ENCODE measurements around the gene PIK3R1.

DNA sequence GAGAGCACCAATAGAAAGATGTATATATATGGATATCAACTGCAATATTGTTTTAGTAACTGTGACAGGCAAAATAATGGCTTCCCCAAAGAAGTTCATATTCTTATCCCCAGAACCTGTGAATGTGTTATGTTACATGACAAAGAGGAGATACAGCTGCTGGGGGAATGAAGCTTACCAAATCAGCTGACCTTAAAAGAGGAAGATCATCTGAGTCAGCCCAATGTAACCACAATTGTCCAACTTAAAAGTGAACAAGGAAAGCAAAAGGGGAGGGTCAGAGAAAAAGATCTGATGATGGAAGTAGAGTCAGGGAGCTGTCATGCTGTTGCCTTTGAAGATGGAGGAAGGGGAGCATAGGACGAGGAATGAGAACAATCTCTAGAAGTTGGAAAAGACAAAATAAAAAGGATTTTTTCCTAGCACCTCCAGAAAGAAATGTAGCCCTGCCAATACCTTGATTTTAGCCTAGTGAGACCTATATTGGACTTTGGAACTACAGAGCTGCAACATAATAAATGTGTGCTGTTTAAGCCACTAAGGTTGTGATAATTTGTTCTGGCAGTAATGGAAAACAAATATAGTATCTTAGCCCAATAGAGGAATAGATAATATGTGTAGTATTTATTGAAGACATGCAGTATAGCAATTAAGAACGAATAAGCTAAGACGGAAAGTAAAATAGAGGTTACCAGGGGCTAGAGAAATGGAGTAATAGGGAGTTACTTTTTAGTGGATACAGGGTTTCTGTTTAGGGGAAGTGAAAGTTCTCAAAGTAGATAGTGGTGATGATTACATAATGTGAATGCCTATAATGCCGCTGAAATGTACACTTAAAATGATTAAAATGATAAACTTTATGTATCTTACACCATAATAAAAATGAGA, 115.9 kb downstream of the PIK3R1 start:
- TF ChIP-seq, protein P1, sequence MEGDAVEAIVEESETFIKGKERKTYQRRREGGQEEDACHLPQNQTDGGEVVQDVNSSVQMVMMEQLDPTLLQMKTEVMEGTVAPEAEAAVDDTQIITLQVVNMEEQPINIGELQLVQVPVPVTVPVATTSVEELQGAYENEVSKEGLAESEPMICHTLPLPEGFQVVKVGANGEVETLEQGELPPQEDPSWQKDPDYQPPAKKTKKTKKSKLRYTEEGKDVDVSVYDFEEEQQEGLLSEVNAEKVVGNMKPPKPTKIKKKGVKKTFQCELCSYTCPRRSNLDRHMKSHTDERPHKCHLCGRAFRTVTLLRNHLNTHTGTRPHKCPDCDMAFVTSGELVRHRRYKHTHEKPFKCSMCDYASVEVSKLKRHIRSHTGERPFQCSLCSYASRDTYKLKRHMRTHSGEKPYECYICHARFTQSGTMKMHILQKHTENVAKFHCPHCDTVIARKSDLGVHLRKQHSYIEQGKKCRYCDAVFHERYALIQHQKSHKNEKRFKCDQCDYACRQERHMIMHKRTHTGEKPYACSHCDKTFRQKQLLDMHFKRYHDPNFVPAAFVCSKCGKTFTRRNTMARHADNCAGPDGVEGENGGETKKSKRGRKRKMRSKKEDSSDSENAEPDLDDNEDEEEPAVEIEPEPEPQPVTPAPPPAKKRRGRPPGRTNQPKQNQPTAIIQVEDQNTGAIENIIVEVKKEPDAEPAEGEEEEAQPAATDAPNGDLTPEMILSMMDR (IDR thresholded peaks at IDR 0.05; ENCODE audit: low read depth, low read length): no peak
- TF ChIP-seq EZH2phosphoT487 (IDR thresholded peaks at IDR 0.05; ENCODE audit: low read depth): no peak
